ENCODE measurements around the gene ANKRD16. TPM values are rescaled to one million over a fixed set of nuclear protein-coding genes. Genes with fewer than 3 reads are reported as not detected.

ANKRD16 gene
- polyA plus RNA-seq, 3 donors, result 1.4 to 2.9 (median 2.1) TPM

DNA sequence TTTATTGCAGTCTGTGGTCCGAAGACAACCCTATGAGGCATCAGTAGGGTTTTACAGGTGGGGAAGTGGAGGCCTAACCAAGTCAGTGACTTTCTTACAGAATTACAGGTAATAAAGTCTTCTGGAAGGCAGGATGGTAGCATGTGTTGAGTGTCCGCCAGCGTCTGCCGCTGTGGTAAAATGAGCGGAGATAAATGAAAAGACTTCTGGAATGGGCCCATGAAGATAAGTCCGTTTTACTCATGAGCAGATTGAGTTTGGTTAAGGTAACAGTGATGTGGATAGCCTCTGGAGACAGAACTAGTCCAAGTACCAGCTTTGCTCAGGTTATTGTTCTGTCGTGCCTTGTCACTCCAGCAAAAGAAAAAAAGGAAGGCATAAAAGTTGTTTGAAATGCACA lies 1.3 kb upstream of the ANKRD16 start:
- Histone ChIP-seq H3K79me2 (ENCODE audit: insufficient read depth, low read length) (peaks cover 58% of the 10 kb centered on the region), H3K27ac (ENCODE audit: low read depth in 1 of 2, low read length in 2 of 2) (peak overlapping the region in 1 of 2 donors; percentile 58), H3K4me2 (replicated peaks; ENCODE audit: extremely low read depth, low read length, poor library complexity, severe bottlenecking) (peak overlapping the region; percentile 98), H3K27me3 (ENCODE audit: control insufficient read depth in 2 of 2, insufficient read depth in 2 of 2, low read length in 2 of 2) (no peaks in the 10 kb centered on the region), H3K4me3 (replicated peaks in 1 of 3; ENCODE audit: low read depth in 2 of 3, low read length in 3 of 3) (peak overlapping the region; percentile 45 to 86 (median 65)), H3K4me1 (ENCODE audit: control insufficient read depth in 1 of 2, insufficient read depth in 2 of 2, low read length in 2 of 2) (peaks cover 22 to 29% of the 10 kb centered on the region in 2 donors), H3K9me3 (replicated peaks in 1 of 2; ENCODE audit: control insufficient read depth in 1 of 2, insufficient read depth in 1 of 2, low read length in 2 of 2) (no peaks in the 10 kb centered on the region), H4K20me1 (ENCODE audit: insufficient read depth, low read length) (peaks cover 43% of the 10 kb centered on the region), H3K36me3 (replicated peaks in 1 of 2; ENCODE audit: control insufficient read depth in 1 of 2, insufficient read depth in 2 of 2, low read length in 2 of 2) (peaks cover 15 to 32% of the 10 kb centered on the region in 2 donors), H3K9ac (ENCODE audit: insufficient read depth, low read length, poor library complexity, severe bottlenecking) (peak overlapping the region; percentile 75), H2AFZ (ENCODE audit: insufficient read depth, low read depth, low read length, poor library complexity, severe bottlenecking) (peak overlapping the region; percentile 93)
- DNase-seq, result no peak
- peaks cover 40% of the 10 kb centered on the region in 2 donors for H3K36me3 Mint-ChIP-seq
- peak overlapping the region; percentile 88 to 92 for H3K4me3 Mint-ChIP-seq
- 82% methylated on average over 7 of the region's 7 CpGs for WGBS (ENCODE audit: insufficient coverage)
- intact Hi-C loops (cut with micrococcal nuclease), result loop anchor here in 1 of 2 donors (2.0 kb wide), 1 partner anchor 78 kb away; the partner anchor contains the start of gene GDI2
- peak overlapping the region in 5 of 7 donors; percentile 66 to 90 (median 82) for H3K27ac Mint-ChIP-seq
- no peak for TF ChIP-seq CTCF (IDR thresholded peaks at IDR 0.05)
- H3K27me3 Mint-ChIP-seq (ENCODE audit: low read depth in 3 of 3), result no peaks in the 10 kb centered on the region
- H3K9me3 Mint-ChIP-seq, result no peaks in the 10 kb centered on the region
- H3K4me1 Mint-ChIP-seq, result peaks cover 31% of the 10 kb centered on the region

- WGBS (ENCODE audit: insufficient coverage), result under 1% methylated on average over 39 of the region's 40 CpGs
- peaks cover 14 to 31% of the 10 kb centered on the region in 2 donors for H3K36me3 ChIP-seq (replicated peaks in 1 of 2; ENCODE audit: control insufficient read depth in 1 of 2, insufficient read depth in 2 of 2, low read length in 2 of 2)
- H2AFZ ChIP-seq (ENCODE audit: insufficient read depth, low read depth, low read length, poor library complexity, severe bottlenecking), result peak overlapping the region; percentile 93
- H3K27ac Mint-ChIP-seq, result peak overlapping the region; percentile 57 to 92 (median 82)
- peak overlapping the region; percentile 45 to 86 (median 65) for H3K4me3 ChIP-seq (replicated peaks in 1 of 3; ENCODE audit: low read depth in 2 of 3, low read length in 3 of 3)
- H3K4me2 ChIP-seq (replicated peaks; ENCODE audit: extremely low read depth, low read length, poor library complexity, severe bottlenecking), result peak overlapping the region; percentile 98
- intact Hi-C loops (cut with micrococcal nuclease), result loop anchor here in 1 of 2 donors (2.0 kb wide), 1 partner anchor 78 kb away; the partner anchor contains the start of gene GDI2
- H4K20me1 ChIP-seq (ENCODE audit: insufficient read depth, low read length), result peaks cover 39% of the 10 kb centered on the region
- peaks cover 22 to 29% of the 10 kb centered on the region in 2 donors for H3K4me1 ChIP-seq (ENCODE audit: control insufficient read depth in 1 of 2, insufficient read depth in 2 of 2, low read length in 2 of 2)
- peaks cover 31% of the 10 kb centered on the region for H3K4me1 Mint-ChIP-seq
- no peaks in the 10 kb centered on the region for H3K9me3 Mint-ChIP-seq
- H3K27ac ChIP-seq (ENCODE audit: low read depth in 1 of 2, low read length in 2 of 2), result peak overlapping the region; percentile 35 to 58
- no peaks in the 10 kb centered on the region for H3K9me3 ChIP-seq (replicated peaks in 1 of 2; ENCODE audit: control insufficient read depth in 1 of 2, insufficient read depth in 1 of 2, low read length in 2 of 2)
- no peaks in the 10 kb centered on the region for H3K27me3 ChIP-seq (ENCODE audit: control insufficient read depth in 2 of 2, insufficient read depth in 2 of 2, low read length in 2 of 2)
- TF ChIP-seq CTCF (IDR thresholded peaks at IDR 0.05), result no peak
- DNase-seq, result peak in 2 of 3 donors; percentile 29 to 47
- peaks cover 39 to 40% of the 10 kb centered on the region in 2 donors for H3K36me3 Mint-ChIP-seq
- peaks cover 53% of the 10 kb centered on the region for H3K79me2 ChIP-seq (ENCODE audit: insufficient read depth, low read length)
- peak overlapping the region; percentile 75 for H3K9ac ChIP-seq (ENCODE audit: insufficient read depth, low read length, poor library complexity, severe bottlenecking)
- H3K4me3 Mint-ChIP-seq, result peak overlapping the region; percentile 88 to 92
- no peaks in the 10 kb centered on the region for H3K27me3 Mint-ChIP-seq (ENCODE audit: low read depth in 3 of 3)
These were observed 791 bp upstream of the ANKRD16 start for GRCh38 chr10:5890452-5890915.

All from CD14-positive monocyte (primary cell).